ENCODE results near the gene PDLIM5.

PDLIM5 gene

DNA sequence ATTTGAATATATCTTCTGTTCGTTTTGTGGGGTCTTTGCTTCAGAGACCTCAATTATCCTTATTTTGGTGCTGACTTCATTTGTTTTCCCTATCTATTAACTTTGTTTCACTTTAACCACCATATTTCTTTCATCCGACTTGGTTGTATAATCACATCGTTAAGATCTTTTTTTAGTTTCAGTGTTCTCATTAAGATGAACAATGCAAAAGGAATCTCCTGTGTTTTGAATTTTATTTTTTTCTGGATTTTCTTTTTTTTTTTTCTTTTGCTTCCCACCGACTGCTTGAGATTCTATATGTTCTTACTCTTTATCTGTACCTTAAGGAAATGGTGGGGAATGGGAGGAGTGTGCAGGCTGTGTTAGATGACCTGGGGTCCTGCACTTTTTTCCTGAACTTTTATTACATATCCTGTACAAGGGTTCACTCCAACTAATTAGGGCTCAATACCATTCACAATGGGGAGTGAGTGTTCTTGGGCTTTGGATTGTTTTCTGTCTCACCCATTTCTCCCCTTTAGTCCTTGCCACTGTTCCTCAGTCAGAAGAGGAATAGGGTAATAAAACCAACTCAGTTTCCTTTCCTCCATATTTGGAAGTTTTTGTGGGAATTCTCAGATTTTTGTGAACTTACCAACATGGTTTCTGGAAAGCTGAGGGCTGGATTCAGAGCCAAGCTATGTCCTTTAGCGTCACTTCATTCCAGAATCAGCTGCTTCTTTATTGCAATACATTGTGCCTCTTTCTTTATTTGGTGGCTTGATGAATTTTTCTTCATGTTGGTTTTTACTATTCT is 262.8 kb downstream of the PDLIM5 start:
- H3K4me3 ChIP-seq (ENCODE audit: low read depth, low read length), result no peak overlapping the region
- no peak for DNase-seq (ENCODE audit: low read depth)
- TF ChIP-seq, protein P1, sequence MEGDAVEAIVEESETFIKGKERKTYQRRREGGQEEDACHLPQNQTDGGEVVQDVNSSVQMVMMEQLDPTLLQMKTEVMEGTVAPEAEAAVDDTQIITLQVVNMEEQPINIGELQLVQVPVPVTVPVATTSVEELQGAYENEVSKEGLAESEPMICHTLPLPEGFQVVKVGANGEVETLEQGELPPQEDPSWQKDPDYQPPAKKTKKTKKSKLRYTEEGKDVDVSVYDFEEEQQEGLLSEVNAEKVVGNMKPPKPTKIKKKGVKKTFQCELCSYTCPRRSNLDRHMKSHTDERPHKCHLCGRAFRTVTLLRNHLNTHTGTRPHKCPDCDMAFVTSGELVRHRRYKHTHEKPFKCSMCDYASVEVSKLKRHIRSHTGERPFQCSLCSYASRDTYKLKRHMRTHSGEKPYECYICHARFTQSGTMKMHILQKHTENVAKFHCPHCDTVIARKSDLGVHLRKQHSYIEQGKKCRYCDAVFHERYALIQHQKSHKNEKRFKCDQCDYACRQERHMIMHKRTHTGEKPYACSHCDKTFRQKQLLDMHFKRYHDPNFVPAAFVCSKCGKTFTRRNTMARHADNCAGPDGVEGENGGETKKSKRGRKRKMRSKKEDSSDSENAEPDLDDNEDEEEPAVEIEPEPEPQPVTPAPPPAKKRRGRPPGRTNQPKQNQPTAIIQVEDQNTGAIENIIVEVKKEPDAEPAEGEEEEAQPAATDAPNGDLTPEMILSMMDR (IDR thresholded peaks at IDR 0.05; ENCODE audit: insufficient read depth, low read depth, low read length, missing control alignments), result no peak

DNA sequence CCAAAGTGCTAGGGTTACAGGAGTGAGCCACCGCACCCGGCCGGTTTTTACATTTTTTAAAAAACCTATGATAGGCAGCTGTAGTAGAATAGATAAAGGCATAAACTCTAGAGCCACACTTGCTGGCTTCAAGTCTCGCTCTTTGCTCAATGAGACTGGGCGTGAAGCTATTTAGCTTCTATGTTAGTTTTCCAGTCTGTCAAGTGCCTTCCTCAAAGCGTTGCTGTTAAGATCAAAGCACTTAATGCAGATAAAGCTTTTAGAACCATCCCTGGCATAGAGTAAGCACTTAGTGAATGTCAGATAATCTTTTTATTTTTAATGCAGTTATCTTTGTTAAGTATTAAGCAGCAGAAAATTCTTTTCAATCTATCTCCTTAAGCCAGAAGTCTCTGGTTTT is 264.0 kb downstream of the PDLIM5 start:
- no peak overlapping the region for H3K4me3 ChIP-seq (ENCODE audit: low read depth, low read length)
- no peak for DNase-seq (ENCODE audit: low read depth)
- TF ChIP-seq, protein P1 (IDR thresholded peaks at IDR 0.05; ENCODE audit: insufficient read depth, low read depth, low read length, missing control alignments), result no peak
